A673 (cell line): ENCODE data around the gene GAS2.

Experiments
- EZH2 ChIP-seq: fragments of 200-600 bp; sonication (generic); IDR thresholded peaks from 2 replicates; pipeline ENCODE4 v1.6.1; 2017; ENCODE audit warnings: borderline replicate concordance, low read depth, mild to moderate bottlenecking, mixed read lengths, antibody characterized with exemption, low read length; ENCODE audit not compliant: poor library complexity, severe bottlenecking
- TF ChIP-seq, protein P1 (sequence below): fragments of 300-800, 200-600 bp; sonication (generic); conservative IDR thresholded peaks from 2 replicates; pipeline ENCODE4 v1.5.1; 2017; ENCODE audit warnings: low read depth, mild to moderate bottlenecking, antibody characterized with exemption, low read length, moderate library complexity, mixed read lengths

DNA sequence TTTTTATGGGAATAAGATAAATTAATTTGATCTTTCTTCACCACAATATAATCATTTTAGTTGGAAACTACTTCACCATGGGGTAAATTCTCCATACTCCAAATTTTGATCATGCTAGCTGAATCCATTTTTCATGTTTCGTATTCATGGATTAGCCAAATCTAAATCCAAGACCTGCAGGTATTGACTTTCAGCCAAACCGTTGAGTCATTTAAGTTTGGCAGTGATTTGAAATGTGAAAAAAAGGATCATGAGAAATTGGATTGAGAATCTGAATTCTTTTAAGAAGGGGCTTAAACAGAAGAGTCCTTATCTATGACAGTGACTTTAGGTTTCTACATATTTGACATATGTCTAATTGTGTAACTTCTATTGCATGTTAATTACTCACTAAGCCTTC lies 5.3 kb downstream of the GAS2 start:
- TF ChIP-seq, protein P1, sequence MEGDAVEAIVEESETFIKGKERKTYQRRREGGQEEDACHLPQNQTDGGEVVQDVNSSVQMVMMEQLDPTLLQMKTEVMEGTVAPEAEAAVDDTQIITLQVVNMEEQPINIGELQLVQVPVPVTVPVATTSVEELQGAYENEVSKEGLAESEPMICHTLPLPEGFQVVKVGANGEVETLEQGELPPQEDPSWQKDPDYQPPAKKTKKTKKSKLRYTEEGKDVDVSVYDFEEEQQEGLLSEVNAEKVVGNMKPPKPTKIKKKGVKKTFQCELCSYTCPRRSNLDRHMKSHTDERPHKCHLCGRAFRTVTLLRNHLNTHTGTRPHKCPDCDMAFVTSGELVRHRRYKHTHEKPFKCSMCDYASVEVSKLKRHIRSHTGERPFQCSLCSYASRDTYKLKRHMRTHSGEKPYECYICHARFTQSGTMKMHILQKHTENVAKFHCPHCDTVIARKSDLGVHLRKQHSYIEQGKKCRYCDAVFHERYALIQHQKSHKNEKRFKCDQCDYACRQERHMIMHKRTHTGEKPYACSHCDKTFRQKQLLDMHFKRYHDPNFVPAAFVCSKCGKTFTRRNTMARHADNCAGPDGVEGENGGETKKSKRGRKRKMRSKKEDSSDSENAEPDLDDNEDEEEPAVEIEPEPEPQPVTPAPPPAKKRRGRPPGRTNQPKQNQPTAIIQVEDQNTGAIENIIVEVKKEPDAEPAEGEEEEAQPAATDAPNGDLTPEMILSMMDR = no peak
- TF ChIP-seq EZH2 = no peak
